ENCODE results near the gene SOBP.

DNA sequence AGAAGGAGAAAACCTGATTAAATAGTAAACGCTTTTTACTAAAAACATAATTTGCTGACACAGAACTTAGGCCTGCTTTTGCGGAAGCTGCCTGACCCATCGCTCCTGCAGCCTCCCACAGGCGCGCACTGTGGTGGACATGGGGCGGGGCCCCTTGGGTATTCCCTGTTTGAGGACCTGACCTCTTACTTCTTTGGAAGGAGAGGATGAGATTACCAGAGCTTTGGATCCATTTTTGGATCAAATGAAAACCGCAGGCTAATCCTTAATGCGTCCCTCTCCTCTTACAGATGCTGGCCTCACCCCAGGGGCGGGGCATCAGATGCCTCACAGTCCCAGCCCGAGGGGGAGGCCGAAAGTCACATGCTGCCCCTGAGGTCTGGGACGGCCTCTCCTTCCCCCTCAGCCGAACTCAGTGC, 183.2 kb downstream of the SOBP start:
- TF ChIP-seq GATA2 (IDR thresholded peaks at IDR 0.05; ENCODE audit: low read depth, low read length): no peak
- no peak for TF ChIP-seq GATA3 (IDR thresholded peaks at IDR 0.05; ENCODE audit: low read depth, low read length)

All from SH-SY5Y (cell line).